ENCODE measurements around the gene KLHL29. TPM values are rescaled to one million over a fixed set of nuclear protein-coding genes. Genes with fewer than 3 reads are reported as not detected.

The KLHL29 gene
- total RNA-seq, 3 donors from 2014 or later: 2.6 to 13.0 (median 5.5) TPM

DNA sequence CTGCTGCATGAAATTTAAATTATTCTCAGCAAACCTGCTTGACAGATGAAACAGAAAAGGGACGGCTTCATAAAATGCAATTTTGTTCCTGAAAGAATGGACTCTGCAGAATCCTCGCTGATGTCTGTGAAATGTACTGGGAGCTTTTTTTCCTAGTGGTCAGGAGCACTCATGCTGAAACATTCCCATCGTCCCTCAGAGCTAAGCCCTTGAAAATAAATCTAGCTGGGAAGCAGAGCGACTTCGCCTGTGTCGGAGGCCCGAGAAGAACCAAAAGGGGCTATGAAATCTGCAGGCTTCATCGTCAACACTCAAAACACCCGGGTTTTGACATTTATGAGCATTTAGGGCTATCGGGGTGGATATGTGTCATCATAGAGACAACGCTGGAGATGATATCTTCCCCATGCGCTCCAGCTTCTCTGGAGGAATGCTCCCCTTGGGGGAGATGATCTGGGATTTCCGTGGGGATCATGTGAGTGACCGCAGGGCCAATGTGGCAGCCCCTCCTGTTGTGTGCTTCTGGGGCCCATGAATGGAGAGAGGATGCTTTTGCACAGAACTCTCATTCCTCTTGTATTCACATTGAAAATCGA, 182.3 kb downstream of the KLHL29 start:
- TF ChIP-seq, protein P1, sequence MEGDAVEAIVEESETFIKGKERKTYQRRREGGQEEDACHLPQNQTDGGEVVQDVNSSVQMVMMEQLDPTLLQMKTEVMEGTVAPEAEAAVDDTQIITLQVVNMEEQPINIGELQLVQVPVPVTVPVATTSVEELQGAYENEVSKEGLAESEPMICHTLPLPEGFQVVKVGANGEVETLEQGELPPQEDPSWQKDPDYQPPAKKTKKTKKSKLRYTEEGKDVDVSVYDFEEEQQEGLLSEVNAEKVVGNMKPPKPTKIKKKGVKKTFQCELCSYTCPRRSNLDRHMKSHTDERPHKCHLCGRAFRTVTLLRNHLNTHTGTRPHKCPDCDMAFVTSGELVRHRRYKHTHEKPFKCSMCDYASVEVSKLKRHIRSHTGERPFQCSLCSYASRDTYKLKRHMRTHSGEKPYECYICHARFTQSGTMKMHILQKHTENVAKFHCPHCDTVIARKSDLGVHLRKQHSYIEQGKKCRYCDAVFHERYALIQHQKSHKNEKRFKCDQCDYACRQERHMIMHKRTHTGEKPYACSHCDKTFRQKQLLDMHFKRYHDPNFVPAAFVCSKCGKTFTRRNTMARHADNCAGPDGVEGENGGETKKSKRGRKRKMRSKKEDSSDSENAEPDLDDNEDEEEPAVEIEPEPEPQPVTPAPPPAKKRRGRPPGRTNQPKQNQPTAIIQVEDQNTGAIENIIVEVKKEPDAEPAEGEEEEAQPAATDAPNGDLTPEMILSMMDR (IDR thresholded peaks at IDR 0.05): no peak
- Histone ChIP-seq H3K4me3 (no peak overlapping the region), H3K9me3 (no peaks in the 10 kb centered on the region), H3K4me1 (ENCODE audit: low read depth) (no peaks in the 10 kb centered on the region), H3K36me3 (ENCODE audit: low read depth) (no peaks in the 10 kb centered on the region)
- ATAC-seq (no peak), DNase-seq (no peak)
- intact Hi-C loops (cut with DNase I, micrococcal nuclease): no loop called here

GRCh38 chr2:23568211-23568610, 183.2 kb downstream of the KLHL29 start:
- no peaks in the 10 kb centered on the region for H3K36me3 ChIP-seq (ENCODE audit: low read depth)
- DNase-seq (no peak), ATAC-seq (no peak)
- no peaks in the 10 kb centered on the region for H3K9me3 ChIP-seq
- intact Hi-C loops (cut with DNase I, micrococcal nuclease): no loop called here
- TF ChIP-seq, protein P1 (IDR thresholded peaks at IDR 0.05): no peak
- no peak overlapping the region for H3K4me3 ChIP-seq
- H3K4me1 ChIP-seq (ENCODE audit: low read depth): no peaks in the 10 kb centered on the region

- DNase-seq (no peak), ATAC-seq (no peak)
- Histone ChIP-seq H3K4me1 (ENCODE audit: low read depth) (no peaks in the 10 kb centered on the region), H3K4me3 (no peak overlapping the region), H3K9me3 (no peaks in the 10 kb centered on the region), H3K36me3 (ENCODE audit: low read depth) (no peaks in the 10 kb centered on the region)
- TF ChIP-seq, protein P1 (IDR thresholded peaks at IDR 0.05): no peak
- intact Hi-C loops (cut with DNase I, micrococcal nuclease): no loop called here
Observed at GRCh38 chr2:23568626-23569190, 183.7 kb downstream of the KLHL29 start.

GRCh38 chr2:23569761-23570365, 184.9 kb downstream of the KLHL29 start:
- DNase-seq: no peak
- H3K4me1 ChIP-seq (ENCODE audit: low read depth): no peaks in the 10 kb centered on the region
- no peaks in the 10 kb centered on the region for H3K9me3 ChIP-seq
- TF ChIP-seq, protein P1 (IDR thresholded peaks at IDR 0.05): no peak
- no peak overlapping the region for H3K4me3 ChIP-seq
- no peaks in the 10 kb centered on the region for H3K36me3 ChIP-seq (ENCODE audit: low read depth)
- ATAC-seq: no peak
- intact Hi-C loops (cut with DNase I, micrococcal nuclease): no loop called here

DNA sequence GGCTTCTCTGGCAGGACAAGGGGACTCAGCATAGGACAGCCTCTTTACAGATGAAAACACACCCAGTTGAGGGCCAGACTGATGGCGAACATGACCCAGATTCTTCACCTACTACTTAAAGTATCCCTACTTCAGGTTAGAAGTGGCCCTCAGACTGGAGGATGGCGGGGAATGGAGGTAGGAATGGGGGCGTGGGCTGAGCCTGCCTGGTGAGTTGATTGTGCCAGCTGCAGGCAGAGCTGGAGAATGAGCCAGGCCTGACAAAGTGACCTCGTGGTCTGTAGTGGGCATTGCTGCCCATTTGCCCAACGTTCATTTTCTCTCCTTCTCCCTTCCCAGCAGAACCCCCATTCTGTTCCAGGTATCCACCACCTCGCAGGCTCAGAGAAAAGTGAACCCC, 186.1 kb downstream of the KLHL29 start:
- DNase-seq (no peak), ATAC-seq (no peak)
- TF ChIP-seq, protein P1 (IDR thresholded peaks at IDR 0.05): no peak
- no peaks in the 10 kb centered on the region for H3K4me1 ChIP-seq (ENCODE audit: low read depth)
- intact Hi-C loops (cut with DNase I, micrococcal nuclease): no loop called here
- no peaks in the 10 kb centered on the region for H3K36me3 ChIP-seq (ENCODE audit: low read depth)
- H3K4me3 ChIP-seq: no peak overlapping the region
- H3K9me3 ChIP-seq: no peaks in the 10 kb centered on the region
